Measurements from ENCODE around the gene MRPL34.

DNA sequence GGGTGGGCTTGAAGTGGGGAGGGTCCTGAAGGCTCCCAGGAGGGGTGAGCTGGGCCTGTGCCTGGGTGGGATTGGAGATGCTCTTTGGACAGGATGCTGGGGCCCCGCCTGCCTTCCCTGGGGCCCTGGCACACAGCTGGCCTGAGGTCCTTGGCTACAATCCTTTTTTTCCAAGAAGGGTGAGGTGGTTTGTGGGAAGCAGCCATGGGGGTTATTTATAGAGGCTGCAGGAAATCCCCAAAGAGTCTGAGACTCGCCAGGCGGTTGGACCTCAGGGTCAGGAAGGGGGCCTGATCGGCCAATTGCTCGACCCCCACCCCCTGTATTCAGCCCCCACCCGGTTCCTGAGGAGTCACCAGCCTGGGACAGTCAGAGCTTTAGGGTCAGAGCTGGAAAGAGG lies 41.7 kb downstream of the MRPL34 start:
- TF ChIP-seq, protein P1, sequence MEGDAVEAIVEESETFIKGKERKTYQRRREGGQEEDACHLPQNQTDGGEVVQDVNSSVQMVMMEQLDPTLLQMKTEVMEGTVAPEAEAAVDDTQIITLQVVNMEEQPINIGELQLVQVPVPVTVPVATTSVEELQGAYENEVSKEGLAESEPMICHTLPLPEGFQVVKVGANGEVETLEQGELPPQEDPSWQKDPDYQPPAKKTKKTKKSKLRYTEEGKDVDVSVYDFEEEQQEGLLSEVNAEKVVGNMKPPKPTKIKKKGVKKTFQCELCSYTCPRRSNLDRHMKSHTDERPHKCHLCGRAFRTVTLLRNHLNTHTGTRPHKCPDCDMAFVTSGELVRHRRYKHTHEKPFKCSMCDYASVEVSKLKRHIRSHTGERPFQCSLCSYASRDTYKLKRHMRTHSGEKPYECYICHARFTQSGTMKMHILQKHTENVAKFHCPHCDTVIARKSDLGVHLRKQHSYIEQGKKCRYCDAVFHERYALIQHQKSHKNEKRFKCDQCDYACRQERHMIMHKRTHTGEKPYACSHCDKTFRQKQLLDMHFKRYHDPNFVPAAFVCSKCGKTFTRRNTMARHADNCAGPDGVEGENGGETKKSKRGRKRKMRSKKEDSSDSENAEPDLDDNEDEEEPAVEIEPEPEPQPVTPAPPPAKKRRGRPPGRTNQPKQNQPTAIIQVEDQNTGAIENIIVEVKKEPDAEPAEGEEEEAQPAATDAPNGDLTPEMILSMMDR (IDR thresholded peaks at IDR 0.05): no peak
- no peak for TF ChIP-seq EZH2 (IDR thresholded peaks at IDR 0.05)

All from neural progenitor cell (in vitro differentiated cells).